Tibial nerve (tissue), 4 donors: Measurements from ENCODE around the gene OBP2B. TPM values are rescaled to one million over a fixed set of nuclear protein-coding genes. Genes with fewer than 3 reads are reported as not detected.
A peak's percentile ranks its signal among the peaks of the same experiment; 100 is the strongest.
"Not testable (repeated sequence)": the region's sequence is repeated elsewhere in the genome, so short reads cannot be mapped to it uniquely, and the experiment has no call there.

Experiments
- DNase-seq, 2 donors: peaks; one replicate each; pipeline ENCODE4 v3.0.0-alpha.2; 2019; ENCODE audit warnings: low spot score in 2 of 2
- H3K27ac ChIP-seq, 4 donors: fragments of 200-600 bp; sonication (generic) in 3 of 4; one replicate each; pipeline ENCODE4 v1.5.1; 2017 to 2019; ENCODE audit warnings: mild to moderate bottlenecking in 1 of 4
- H3K27me3 ChIP-seq, 2 donors: fragments of 200-600 bp; sonication (generic) in 1 of 2; one replicate each; pipeline versions ENCODE4 v1.5.1 to v1.6.0; 2017 to 2019
- H3K36me3 ChIP-seq, 3 donors: fragments of 200-600 bp; sonication (generic); one replicate each; pipeline ENCODE4 v1.5.1; 2018 to 2019
- H3K4me1 ChIP-seq, 4 donors: fragments of 200-600 bp; sonication (generic) in 3 of 4; one replicate each; pipeline ENCODE4 v1.5.1; 2017 to 2019
- H3K4me3 ChIP-seq, 4 donors: fragments of 200-600 bp; sonication (generic) in 3 of 4; one replicate each; pipeline ENCODE4 v1.5.1; 2017 to 2019; ENCODE audit warnings: mild to moderate bottlenecking in 1 of 4, moderate library complexity in 1 of 4
- H3K9me3 ChIP-seq, 4 donors: fragments of 200-600 bp; sonication (generic) in 3 of 4; one replicate each; pipeline ENCODE4 v1.5.1; 2017 to 2019
- CTCF ChIP-seq, 5 experiments: fragments of 200-600 bp in 3 of 5; fragments of 450-650 bp in 2 of 5; sonication (generic) in 3 of 5; IDR thresholded peaks; one replicate each; pipeline ENCODE4 v1.5.1; 2016 to 2019; ENCODE audit warnings: antibody characterized with exemption in 5 of 5, mild to moderate bottlenecking in 3 of 5, moderate library complexity in 2 of 5
- EP300 ChIP-seq, 2 donors: sonication (generic); formaldehyde crosslinking; IDR thresholded peaks; one replicate each; pipeline ENCODE4 v1.6.1; 2017; ENCODE audit warnings: antibody characterized with exemption in 2 of 2, mild to moderate bottlenecking in 1 of 2
- POLR2A ChIP-seq, 2 donors: fragments of 450-650 bp; IDR thresholded peaks; one replicate each; pipeline ENCODE4 v1.6.1; 2017; ENCODE audit warnings: antibody characterized with exemption in 2 of 2, mild to moderate bottlenecking in 2 of 2, moderate library complexity in 2 of 2
- WGBS, 2 donors: methylation state at CpG; one replicate each; pipeline ENCODE4 v1.1.5; 2018; 5-methylcytosine and 5-hydroxymethylcytosine counted together
- total RNA-seq, 4 donors: library from RNA; depleted of rRNA; stranded (reverse); fragments of >200 nt; gene quantifications; one replicate each; pipeline ENCODE4 v1.1.0, GENCODE V29; 2016

OBP2B gene
- total RNA-seq, 4 donors from 2014 or later: not detected

- TF ChIP-seq EP300 (IDR thresholded peaks at IDR 0.05) (no peak), CTCF (IDR thresholded peaks at IDR 0.05) (no peak), POLR2A (IDR thresholded peaks at IDR 0.05) (no peak)
- Histone ChIP-seq H3K27me3 (peaks cover 0 to 16% of the 10 kb centered on the region in 2 donors), H3K4me1 (peaks cover 0 to 27% (median 9%) of the 10 kb centered on the region in 4 donors), H3K9me3 (no peaks in the 10 kb centered on the region), H3K4me3 (peak overlapping the region in 2 of 4 donors; percentile 8 to 39), H3K36me3 (no peaks in the 10 kb centered on the region), H3K27ac (peak overlapping the region in 3 of 4 donors; percentile 30 to 90 (median 86))
- 87 to 88% methylated on average over 13 to 14 of the region's 18 CpGs for WGBS, 2 donors
- DNase-seq: no peak
These were observed 30.6 kb upstream of the OBP2B start for GRCh38 chr9:133239533-133240090.

GRCh38 chr9:133238851-133239532, 29.9 kb upstream of the OBP2B start:
- no peaks in the 10 kb centered on the region for H3K36me3 ChIP-seq
- peak; percentile 22 to 38 for DNase-seq
- TF ChIP-seq CTCF (IDR thresholded peaks at IDR 0.05) (peak; percentile 36 to 70 (median 52)), EP300 (IDR thresholded peaks at IDR 0.05) (no peak)
- H3K27me3 ChIP-seq: peaks cover 0 to 16% of the 10 kb centered on the region in 2 donors
- no peaks in the 10 kb centered on the region for H3K9me3 ChIP-seq
- peak overlapping the region in 3 of 4 donors; percentile 8 to 39 (median 13) for H3K4me3 ChIP-seq
- 12 to 22% methylated on average over 25 to 26 of the region's 26 CpGs for WGBS, 2 donors
- peak overlapping the region; percentile 30 to 90 (median 79) for H3K27ac ChIP-seq
- H3K4me1 ChIP-seq: peaks cover 0 to 27% (median 9%) of the 10 kb centered on the region in 4 donors

GRCh38 chr9:133238272-133238850, 29.3 kb upstream of the OBP2B start:
- peak; percentile 59 to 75 for DNase-seq
- peak overlapping the region in 3 of 4 donors; percentile 8 to 39 (median 13) for H3K4me3 ChIP-seq
- peaks cover 0 to 27% (median 9%) of the 10 kb centered on the region in 4 donors for H3K4me1 ChIP-seq
- peak overlapping the region; percentile 41 to 90 (median 79) for H3K27ac ChIP-seq
- H3K27me3 ChIP-seq: peaks cover 0 to 16% of the 10 kb centered on the region in 2 donors
- no peaks in the 10 kb centered on the region for H3K9me3 ChIP-seq
- no peaks in the 10 kb centered on the region for H3K36me3 ChIP-seq
- WGBS, 2 donors: 7 to 13% methylated on average over 24 to 25 of the region's 25 CpGs
- peak in 1 of 2 donors; percentile 36 for TF ChIP-seq POLR2A (IDR thresholded peaks at IDR 0.05)
- TF ChIP-seq EP300 (IDR thresholded peaks at IDR 0.05): no peak
- TF ChIP-seq CTCF (IDR thresholded peaks at IDR 0.05): no peak

GRCh38 chr9:133237035-133237731, 28.1 kb upstream of the OBP2B start:
- Histone ChIP-seq H3K36me3 (no peaks in the 10 kb centered on the region), H3K9me3 (no peaks in the 10 kb centered on the region), H3K4me1 (peaks cover 0 to 27% (median 9%) of the 10 kb centered on the region in 4 donors), H3K4me3 (peak overlapping the region in 1 of 4 donors; percentile 19), H3K27ac (peak overlapping the region; percentile 41 to 90 (median 79)), H3K27me3 (peaks cover 0 to 16% of the 10 kb centered on the region in 2 donors)
- WGBS, 2 donors: 40 to 45% methylated on average over 17 of the region's 17 CpGs
- peak in 1 of 2 donors; percentile 44 for DNase-seq
- TF ChIP-seq EP300 (IDR thresholded peaks at IDR 0.05) (peak in 1 of 2 donors; percentile 9), POLR2A (IDR thresholded peaks at IDR 0.05) (no peak), CTCF (IDR thresholded peaks at IDR 0.05) (no peak)

GRCh38 chr9:133236291-133237034, 27.4 kb upstream of the OBP2B start:
- not testable (repeated sequence) for H3K9me3 ChIP-seq, H3K4me3 ChIP-seq, H3K36me3 ChIP-seq, DNase-seq
- Histone ChIP-seq H3K27me3 (peaks cover 0 to 16% of the 10 kb centered on the region in 2 donors), H3K4me1 (peaks cover 0 to 27% (median 9%) of the 10 kb centered on the region in 4 donors), H3K27ac (peak overlapping the region; percentile 12 to 86 (median 60))
- WGBS, 2 donors: 72 to 80% methylated on average over 15 to 16 of the region's 19 CpGs
